MCF 10A (cell line): Measurements from ENCODE around the gene ANKLE2. TPM values are rescaled to one million over a fixed set of nuclear protein-coding genes. Genes with fewer than 3 reads are reported as not detected.
A peak's percentile ranks its signal among the peaks of the same experiment; 100 is the strongest.

Experiments
- BruUV-seq: library from RNA; stranded (reverse); fragments of 400-500 nt; replicated peaks from 2 replicates; lab custom pipeline; 2021; lab: Mats Ljungman, UMichigan
- CTCF ChIA-PET: fragments of 300-600 bp; sonication (Branson Sonifier 250); formaldehyde crosslinking; extraction: SDS; loops from one replicate; lab custom pipeline; 2021; ENCODE audit warnings: antibody characterized with exemption, inconsistent platforms; lab: Yijun Ruan, JAX
- POLR2A ChIA-PET: fragments of 300-600, 350-650 bp; sonication (Branson Sonifier 250); formaldehyde crosslinking; extraction: SDS; loops from one replicate; lab custom pipeline; 2020; ENCODE audit warnings: antibody characterized with exemption, inconsistent platforms; lab: Yijun Ruan, JAX
- DNase-seq: peaks from one replicate; pipeline ENCODE4 v3.0.0-alpha.2; 2018; ENCODE audit not compliant: unreplicated experiment
- H3K27ac Mint-ChIP-seq: one replicate; pipeline ENCODE4 v1.8.0; 2022; ENCODE audit warnings: mild to moderate bottlenecking, low read depth, mixed read lengths; ENCODE audit not compliant: unreplicated experiment
- H3K27me3 Mint-ChIP-seq: one replicate; pipeline ENCODE4 v1.8.0; 2022; ENCODE audit warnings: mixed read lengths; ENCODE audit not compliant: insufficient read depth, unreplicated experiment
- H3K36me3 Mint-ChIP-seq: one replicate; pipeline ENCODE4 v1.8.0; 2022; ENCODE audit warnings: mild to moderate bottlenecking, moderate library complexity, mixed read lengths; ENCODE audit not compliant: insufficient read depth, unreplicated experiment
- H3K4me1 Mint-ChIP-seq: one replicate; pipeline ENCODE4 v1.8.0; 2022; ENCODE audit warnings: mixed read lengths; ENCODE audit not compliant: insufficient read depth, unreplicated experiment
- H3K4me3 Mint-ChIP-seq: one replicate; pipeline ENCODE4 v1.8.0; 2022; ENCODE audit warnings: mild to moderate bottlenecking, moderate library complexity, mixed read lengths; ENCODE audit not compliant: unreplicated experiment
- H3K9me3 Mint-ChIP-seq: one replicate; pipeline ENCODE4 v1.8.0; 2022; ENCODE audit warnings: mixed read lengths; ENCODE audit not compliant: unreplicated experiment
- CTCF ChIP-seq: fragments of 200-600 bp; IDR thresholded peaks from one replicate; pipeline ENCODE4 v1.8.0; 2022; ENCODE audit warnings: antibody characterized with exemption, mild to moderate bottlenecking; ENCODE audit not compliant: unreplicated experiment
- intact Hi-C: fragments of 100-400 bp; cut with micrococcal nuclease; formaldehyde crosslinking; loops from 2 replicates; pipeline ENCODE4 v1.14.1; 2022
- total RNA-seq: library from RNA; stranded (reverse); gene quantifications from 2 replicates; pipeline ENCODE4 v1.2.3, GENCODE V29; 2022

ANKLE2 gene
- total RNA-seq, 1 experiment from 2014 or later = 142 TPM

- intact Hi-C loops = no loop called here
- no peaks in the 10 kb centered on the region for H3K27me3 Mint-ChIP-seq
- peaks cover 47% of the 10 kb centered on the region for H3K36me3 Mint-ChIP-seq
- POLR2A ChIA-PET = interaction anchor here (0.9 to 3.0 kb wide), 6 partner anchors 16 to 117 kb away, joined by 3 to 23 read pairs (median 4); partner anchors contain the start of genes ANKLE2 and GOLGA3
- BruUV-seq = no TSS peak
- peak overlapping the region; percentile 93 for H3K4me3 Mint-ChIP-seq
- CTCF ChIA-PET = no interaction called here
- H3K4me1 Mint-ChIP-seq = no peaks in the 10 kb centered on the region
- no peak for TF ChIP-seq CTCF
- peak; percentile 18 for DNase-seq
- H3K9me3 Mint-ChIP-seq = no peaks in the 10 kb centered on the region
- peak overlapping the region; percentile 35 for H3K27ac Mint-ChIP-seq
These were observed 50.4 kb downstream of the ANKLE2 start for GRCh38 chr12:132711080-132711843.

- Mint-ChIP-seq H3K36me3 (peaks cover 40% of the 10 kb centered on the region), H3K27ac (peak within 1 kb of the TSS; percentile 91), H3K9me3 (no peaks in the 10 kb centered on the region), H3K27me3 (no peaks in the 10 kb centered on the region), H3K4me3 (peak within 1 kb of the TSS; percentile 93), H3K4me1 (no peaks in the 10 kb centered on the region)
- intact Hi-C loops = no loop called here
- TF ChIP-seq CTCF = no peak
- BruUV-seq = no TSS peak
- ChIA-PET CTCF (no interaction called here), POLR2A (interaction anchor here (0.6 to 3.0 kb wide), 9 partner anchors 12 to 144 kb away, joined by 3 to 23 read pairs (median 3); partner anchors contain the start of genes ANKLE2 and GOLGA3)
- DNase-seq = peak; percentile 79
These were observed 51.1 kb downstream of the ANKLE2 start, which contains the start of gene PGAM5 for GRCh38 chr12:132710405-132711079. Gene PGAM5 (plus strand): TSS chr12:132710842. CDS start chr12:132710877, 35 bp downstream.

- CTCF ChIA-PET = no interaction called here
- H3K27ac Mint-ChIP-seq = peak overlapping the region; percentile 91
- no peaks in the 10 kb centered on the region for H3K9me3 Mint-ChIP-seq
- H3K4me1 Mint-ChIP-seq = no peaks in the 10 kb centered on the region
- POLR2A ChIA-PET = interaction anchor here (0.6 to 3.0 kb wide), 7 partner anchors 11 to 143 kb away, joined by 3 to 23 read pairs (median 3); partner anchors contain the start of genes ANKLE2 and GOLGA3
- BruUV-seq = TSS peak; percentile 74
- H3K27me3 Mint-ChIP-seq = no peaks in the 10 kb centered on the region
- peak overlapping the region; percentile 93 for H3K4me3 Mint-ChIP-seq
- TF ChIP-seq CTCF = no peak
- DNase-seq = no peak
- H3K36me3 Mint-ChIP-seq = peaks cover 34% of the 10 kb centered on the region
- intact Hi-C loops = no loop called here
These were observed 51.6 kb downstream of the ANKLE2 start for GRCh38 chr12:132710043-132710404.

- ChIA-PET CTCF (interaction anchor here (0.6 kb wide), 1 partner anchor 14 kb away, joined by 5 read pairs; no protein-coding TSS in a partner anchor), POLR2A (no interaction called here)
- no peak overlapping the region for H3K4me3 Mint-ChIP-seq
- no peaks in the 10 kb centered on the region for H3K4me1 Mint-ChIP-seq
- no peak for DNase-seq
- H3K9me3 Mint-ChIP-seq = no peaks in the 10 kb centered on the region
- peaks cover 28% of the 10 kb centered on the region for H3K36me3 Mint-ChIP-seq
- H3K27me3 Mint-ChIP-seq = no peaks in the 10 kb centered on the region
- H3K27ac Mint-ChIP-seq = no peak overlapping the region
- TF ChIP-seq CTCF = no peak
- intact Hi-C loops = no loop called here
- BruUV-seq = no TSS peak
These were observed 53.5 kb downstream of the ANKLE2 start for GRCh38 chr12:132708150-132708549.
